ENCODE measurements around the gene MEOX1.
A peak's percentile ranks its signal among the peaks of the same experiment; 100 is the strongest.

The MEOX1 gene

GRCh38 chr17:43591779-43592562, 69.8 kb downstream of the MEOX1 start:
- FAIRE-seq (peak; percentile 66), DNase-seq (ENCODE audit: low spot score) (peak; percentile 79)

- DNase-seq (ENCODE audit: low spot score) (no peak), FAIRE-seq (no peak)
Measured at GRCh38 chr17:43591001-43591400, 70.7 kb downstream of the MEOX1 start.

Measured in RCC 7860 (cell line).